SJCRH30 (cell line): Measurements from ENCODE around the gene INO80. TPM values are rescaled to one million over a fixed set of nuclear protein-coding genes. Genes with fewer than 3 reads are reported as not detected.
"Not testable (repeated sequence)": the region's sequence is repeated elsewhere in the genome, so short reads cannot be mapped to it uniquely, and the experiment has no call there.

Source experiments
- DNase-seq, 2 experiments: peaks; one replicate each; pipeline ENCODE4 v3.0.0-alpha.2; 2015 to 2020
- H3K27ac ChIP-seq: fragments of 250-450 bp; sonication (Bioruptor Pico); 2 replicates; pipeline ENCODE4 v1.5.1; 2020; ENCODE audit warnings: mild to moderate bottlenecking, moderate library complexity
- H3K27me3 ChIP-seq: fragments of 250-450 bp; sonication (Bioruptor Pico); 2 replicates; pipeline ENCODE4 v1.5.1; 2020; ENCODE audit warnings: mild to moderate bottlenecking, moderate library complexity
- H3K36me3 ChIP-seq: fragments of 250-450 bp; sonication (Bioruptor Pico); 2 replicates; pipeline ENCODE4 v1.5.1; 2020; ENCODE audit warnings: mild to moderate bottlenecking, moderate library complexity
- H3K4me1 ChIP-seq: fragments of 250-450 bp; sonication (Bioruptor Pico); 2 replicates; pipeline ENCODE4 v1.5.1; 2020; ENCODE audit warnings: mild to moderate bottlenecking, moderate library complexity
- H3K4me3 ChIP-seq: fragments of 250-450 bp; sonication (Bioruptor Pico); 2 replicates; pipeline ENCODE4 v1.5.1; 2020; ENCODE audit warnings: mild to moderate bottlenecking, moderate library complexity
- H3K9me3 ChIP-seq: fragments of 250-450 bp; sonication (Bioruptor Pico); replicated peaks from 2 replicates; pipeline ENCODE4 v1.5.1; 2020; ENCODE audit warnings: mild to moderate bottlenecking, moderate library complexity
- total RNA-seq: library from RNA; depleted of rRNA; stranded (reverse); fragments of >200 nt; shearing (Covaris generic); gene quantifications from 2 replicates; pipeline ENCODE4 v1.2.3, GENCODE V29; 2014

Gene INO80
- total RNA-seq, 1 experiment from 2014 or later = 16.8 TPM

DNA sequence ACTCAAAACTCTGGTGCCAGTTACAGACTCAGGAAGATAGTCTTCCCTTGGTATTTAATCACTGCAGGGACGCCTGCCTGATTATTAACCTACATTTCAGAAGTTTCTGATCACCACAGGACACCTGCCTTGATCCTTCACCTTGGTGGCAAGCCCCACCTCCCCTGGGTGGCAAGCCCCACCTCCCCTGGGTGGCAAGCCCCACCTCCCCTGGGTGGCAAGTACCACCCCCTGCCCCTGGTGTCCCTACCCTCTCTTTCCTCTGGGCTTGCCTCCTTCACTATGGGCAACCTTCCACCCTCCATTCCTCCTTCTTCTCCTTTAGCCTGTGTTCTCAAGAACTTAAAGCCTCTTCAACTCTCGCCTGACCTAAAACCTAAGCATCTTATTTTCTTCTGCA lies 16.0 kb upstream of the INO80 start:
- not testable (repeated sequence) for H3K27me3 ChIP-seq, H3K36me3 ChIP-seq, DNase-seq, H3K9me3 ChIP-seq, H3K27ac ChIP-seq, H3K4me3 ChIP-seq, H3K4me1 ChIP-seq

DNA sequence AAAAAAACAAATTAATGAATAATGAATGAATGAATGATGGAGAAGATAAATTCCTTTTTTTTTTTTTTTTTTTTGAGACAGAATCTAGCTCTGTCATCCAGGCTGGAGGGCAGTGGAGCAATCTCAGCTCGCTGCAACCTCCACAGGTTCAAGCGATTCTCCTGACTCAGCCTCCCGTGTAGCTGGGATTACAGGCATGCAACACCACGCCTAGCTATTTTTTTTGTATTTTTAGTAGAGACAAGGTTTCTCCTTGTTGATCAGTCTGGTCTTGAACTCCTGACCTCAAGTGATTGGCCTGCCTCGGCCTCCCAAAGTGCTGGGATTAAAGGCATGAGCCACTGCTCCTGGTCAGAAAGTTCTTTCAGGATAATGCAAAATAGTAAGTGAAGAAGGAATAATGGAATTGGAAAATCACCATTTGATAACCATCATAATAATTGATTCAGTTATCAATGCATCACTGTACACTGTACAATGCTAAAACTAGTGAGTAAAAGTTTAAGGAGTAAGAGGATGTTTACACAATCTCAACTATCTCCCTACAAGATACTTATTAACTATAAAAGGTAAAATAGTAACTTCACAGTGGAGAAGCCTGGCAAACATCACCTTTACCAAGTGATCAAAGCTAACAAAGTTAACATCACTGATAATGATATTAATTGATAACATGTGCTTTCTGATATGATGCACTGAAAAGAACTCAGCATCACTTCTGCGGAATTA lies 12.3 kb upstream of the INO80 start:
- H3K4me1 ChIP-seq = no peaks in the 10 kb centered on the region
- H3K27me3 ChIP-seq = no peaks in the 10 kb centered on the region
- no peak for DNase-seq
- no peaks in the 10 kb centered on the region for H3K36me3 ChIP-seq
- no peak overlapping the region for H3K27ac ChIP-seq
- H3K4me3 ChIP-seq = no peak overlapping the region
- H3K9me3 ChIP-seq = no peaks in the 10 kb centered on the region

DNA sequence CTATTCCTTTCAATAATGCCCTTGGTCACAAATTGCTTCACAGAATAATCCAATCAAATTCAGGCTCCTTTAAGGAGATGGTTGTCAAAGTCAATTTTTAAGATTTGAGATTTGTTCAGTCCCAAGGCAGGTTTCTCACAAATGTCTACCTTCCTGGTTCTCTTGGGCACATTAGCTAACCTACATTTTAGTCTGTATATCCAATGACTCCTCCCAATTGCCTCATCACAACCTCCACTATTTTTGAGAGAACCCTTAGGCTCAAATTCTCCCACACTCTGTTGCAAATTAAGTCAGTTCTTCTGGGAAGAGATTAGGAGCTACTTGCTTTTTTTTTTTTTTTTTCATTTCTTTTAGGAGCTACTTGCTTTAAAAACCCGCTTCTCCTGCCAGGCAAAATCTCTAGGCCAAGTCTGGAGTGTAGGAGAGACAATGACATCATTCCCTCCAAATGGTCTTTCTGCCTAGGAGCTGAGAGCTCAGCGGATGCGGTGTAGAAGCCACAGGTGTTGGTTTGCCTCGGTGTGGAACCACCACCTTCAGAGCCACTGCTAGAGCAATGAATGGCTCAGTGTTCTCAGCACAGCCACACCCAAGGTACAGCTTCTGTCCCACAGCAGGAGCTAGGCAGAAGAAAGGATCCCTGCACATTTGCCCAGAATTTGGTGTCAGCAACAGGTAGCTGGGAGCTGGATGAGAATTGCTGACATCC lies 10.0 kb upstream of the INO80 start:
- Histone ChIP-seq H3K4me1 (no peaks in the 10 kb centered on the region), H3K27me3 (no peaks in the 10 kb centered on the region), H3K36me3 (no peaks in the 10 kb centered on the region), H3K27ac (no peak overlapping the region), H3K9me3 (no peaks in the 10 kb centered on the region), H3K4me3 (no peak overlapping the region)
- no peak for DNase-seq

DNA sequence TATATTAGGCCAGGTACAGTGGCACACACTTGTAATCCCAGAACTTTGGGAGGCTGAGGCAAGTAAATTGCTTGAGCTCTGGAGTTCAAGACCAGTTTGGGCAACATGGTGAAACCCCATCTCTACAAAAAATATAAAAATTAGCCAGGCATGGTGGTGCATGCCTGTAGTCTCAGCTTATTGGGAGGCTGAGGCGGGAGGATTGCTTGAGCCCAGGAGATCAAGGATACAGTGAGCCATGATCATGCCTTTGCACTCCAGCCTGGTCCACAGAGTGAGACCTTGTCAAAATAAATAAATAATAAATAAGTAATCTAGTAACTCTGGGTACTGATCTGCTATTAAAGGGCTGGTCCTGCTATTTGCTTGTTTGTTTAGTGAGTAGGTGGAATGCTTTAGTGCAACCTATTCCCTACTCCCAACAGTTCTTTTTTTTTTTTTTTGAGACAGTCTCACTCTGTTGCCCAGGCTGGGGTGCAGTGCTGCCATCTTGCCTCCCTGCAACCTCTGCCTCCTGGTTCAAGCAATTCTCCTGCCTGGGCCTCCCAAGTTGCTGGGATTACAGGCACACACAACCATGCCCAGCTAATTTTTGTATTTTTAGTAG lies 9.1 kb upstream of the INO80 start:
- DNase-seq = no peak
- Histone ChIP-seq H3K4me3 (no peak overlapping the region), H3K27ac (no peak overlapping the region), H3K4me1 (no peaks in the 10 kb centered on the region), H3K9me3 (no peaks in the 10 kb centered on the region), H3K36me3 (no peaks in the 10 kb centered on the region), H3K27me3 (no peaks in the 10 kb centered on the region)

DNA sequence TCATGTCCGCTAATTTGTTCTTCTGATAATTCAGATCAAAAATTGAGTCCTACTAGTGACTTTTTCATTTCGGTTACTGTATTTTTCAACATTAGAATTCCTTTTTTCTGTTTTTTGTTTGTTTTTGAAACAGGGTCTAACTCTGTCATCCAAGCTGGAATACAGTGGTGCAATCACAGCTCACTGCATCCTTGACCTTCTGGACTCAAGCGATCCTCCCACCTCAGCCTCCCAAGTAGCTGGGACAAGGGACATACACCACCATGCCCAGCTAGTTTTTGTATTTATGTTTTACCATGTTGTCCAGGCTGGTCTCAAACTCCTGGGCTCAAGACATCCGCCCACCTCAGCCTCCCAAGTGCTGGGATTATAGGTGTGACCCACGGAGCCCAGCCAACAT lies 8.0 kb upstream of the INO80 start:
- Histone ChIP-seq H3K36me3 (no peaks in the 10 kb centered on the region), H3K4me3 (no peak overlapping the region), H3K27me3 (no peaks in the 10 kb centered on the region), H3K4me1 (no peaks in the 10 kb centered on the region), H3K9me3 (no peaks in the 10 kb centered on the region), H3K27ac (no peak overlapping the region)
- no peak for DNase-seq

DNA sequence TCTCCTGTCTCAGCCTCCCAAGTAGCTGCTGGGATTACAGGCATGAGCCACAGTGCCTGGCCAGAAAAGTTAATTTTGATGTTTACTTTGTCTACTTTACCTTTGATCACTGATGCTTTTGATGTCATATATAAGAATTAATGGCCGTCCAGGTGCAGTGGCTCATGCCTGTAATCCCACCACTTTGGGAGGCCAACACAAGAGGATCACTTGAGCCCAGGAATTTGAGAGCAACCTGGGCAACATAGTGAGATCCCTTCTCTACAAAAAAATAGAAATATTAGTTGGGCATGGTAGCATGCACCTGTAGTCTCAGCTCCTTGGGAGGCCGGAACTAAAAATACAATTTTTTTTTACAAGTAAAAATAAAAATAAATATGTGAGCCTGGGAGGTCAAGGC lies 6.8 kb upstream of the INO80 start:
- no peaks in the 10 kb centered on the region for H3K4me1 ChIP-seq
- DNase-seq = no peak
- H3K9me3 ChIP-seq = no peaks in the 10 kb centered on the region
- no peaks in the 10 kb centered on the region for H3K27me3 ChIP-seq
- H3K4me3 ChIP-seq = no peak overlapping the region
- no peaks in the 10 kb centered on the region for H3K36me3 ChIP-seq
- H3K27ac ChIP-seq = no peak overlapping the region

DNA sequence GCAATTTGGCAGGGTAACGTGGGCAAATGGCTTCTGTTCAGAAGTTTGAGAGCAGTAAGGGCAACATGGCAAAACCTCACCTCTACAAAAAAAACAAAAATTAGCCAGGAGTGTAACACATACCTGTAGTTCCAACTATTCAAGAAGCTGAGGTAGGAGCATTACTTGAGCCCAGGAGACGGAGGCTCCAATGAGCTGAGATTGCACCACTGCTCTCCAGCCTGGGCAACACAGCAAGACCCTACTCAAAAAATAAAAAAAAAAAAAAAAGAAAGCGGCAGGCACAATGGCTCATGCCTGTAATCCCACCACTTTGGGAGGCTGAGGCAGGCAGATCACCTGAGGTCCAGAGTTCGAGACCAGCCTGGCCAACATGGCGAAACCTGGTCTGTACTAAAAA lies 5.9 kb upstream of the INO80 start:
- H3K27ac ChIP-seq = no peak overlapping the region
- DNase-seq = no peak
- H3K4me1 ChIP-seq = no peaks in the 10 kb centered on the region
- H3K9me3 ChIP-seq = no peaks in the 10 kb centered on the region
- no peak overlapping the region for H3K4me3 ChIP-seq
- H3K27me3 ChIP-seq = no peaks in the 10 kb centered on the region
- no peaks in the 10 kb centered on the region for H3K36me3 ChIP-seq

DNA sequence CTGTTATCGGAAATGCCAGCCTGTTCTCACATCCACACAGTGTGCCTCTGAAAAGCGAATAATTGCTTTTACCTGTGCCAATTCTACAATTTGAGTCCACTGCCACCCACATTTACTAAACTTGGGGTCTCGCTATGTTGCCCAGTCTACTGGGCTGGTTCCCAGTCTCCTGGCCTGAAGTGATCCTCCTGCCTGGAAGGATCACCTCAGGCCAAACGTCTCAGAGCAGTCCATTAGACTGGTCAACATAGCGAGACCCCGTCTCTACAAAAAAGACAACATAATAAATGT lies 827 bp upstream of the INO80 start:
- Histone ChIP-seq H3K27me3 (no peaks in the 10 kb centered on the region), H3K4me3 (peak overlapping the region; percentile 99)

DNA sequence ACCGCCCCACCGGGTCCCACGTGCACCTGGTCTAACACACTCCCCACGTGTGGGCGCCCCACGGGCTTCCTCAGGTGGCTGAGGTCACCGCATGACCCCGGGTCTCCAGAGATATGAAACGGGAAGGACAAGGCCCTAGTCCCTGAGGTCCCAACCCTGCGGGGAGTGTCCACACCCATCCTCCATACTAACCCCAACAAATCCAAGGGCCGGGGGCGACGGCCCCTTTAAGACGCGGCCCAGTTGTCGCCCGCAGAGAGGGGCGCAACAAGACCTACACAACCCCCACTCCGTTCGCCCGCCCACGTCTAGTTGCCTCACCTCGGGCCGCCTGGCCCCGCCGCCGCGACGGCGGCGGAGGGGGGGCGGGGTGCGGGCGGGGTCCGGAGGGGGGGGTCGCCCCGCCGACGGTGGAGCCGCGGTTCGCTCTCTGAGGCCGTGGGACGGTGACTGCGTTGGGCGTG lies 396 bp downstream of the INO80 start:
- Histone ChIP-seq H3K36me3 (peaks cover 11% of the 10 kb centered on the region), H3K27me3 (no peaks in the 10 kb centered on the region), H3K9me3 (no peaks in the 10 kb centered on the region), H3K4me1 (no peaks in the 10 kb centered on the region), H3K27ac (peak overlapping the region; percentile 99), H3K4me3 (peak overlapping the region; percentile 99)
- peak; percentile 66 to 69 for DNase-seq

More for the DNA sequence above, 827 bp upstream of the INO80 start:
- H3K9me3 ChIP-seq = no peaks in the 10 kb centered on the region
- H3K36me3 ChIP-seq = peaks cover 7% of the 10 kb centered on the region; the same call in 1 of the 2 replicates
- no peaks in the 10 kb centered on the region for H3K4me1 ChIP-seq
- DNase-seq = no peak
- peak overlapping the region; percentile 99 for H3K27ac ChIP-seq

DNA sequence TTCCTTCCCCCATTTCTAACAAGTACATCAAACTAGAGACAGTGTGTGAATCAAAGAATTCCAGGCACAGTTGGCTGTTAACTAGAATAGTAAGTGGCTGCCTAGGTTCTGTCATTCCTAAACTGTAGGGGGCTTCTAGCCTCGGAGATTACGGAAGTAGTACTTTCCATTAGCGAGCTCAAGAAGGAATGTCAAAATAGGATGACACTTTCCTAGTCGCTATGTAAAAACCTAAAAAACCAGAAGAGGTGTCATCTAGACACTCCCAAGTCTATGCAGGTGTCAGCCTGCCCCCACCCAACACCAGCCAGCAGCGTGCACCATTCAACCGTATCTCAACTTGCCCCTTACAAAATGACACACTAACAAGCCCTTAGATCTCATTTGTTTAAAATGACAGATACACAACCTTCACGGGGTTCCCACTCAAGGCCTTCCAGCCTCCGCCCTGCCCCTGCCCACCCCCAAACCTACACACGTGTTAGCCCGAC lies 874 bp downstream of the INO80 start:
- DNase-seq = peak; percentile 7 to 42
- peaks cover 12% of the 10 kb centered on the region for H3K36me3 ChIP-seq
- H3K4me3 ChIP-seq = peak overlapping the region; percentile 99
- H3K4me1 ChIP-seq = no peaks in the 10 kb centered on the region
- peak overlapping the region; percentile 99 for H3K27ac ChIP-seq
- H3K27me3 ChIP-seq = no peaks in the 10 kb centered on the region
- no peaks in the 10 kb centered on the region for H3K9me3 ChIP-seq

DNA sequence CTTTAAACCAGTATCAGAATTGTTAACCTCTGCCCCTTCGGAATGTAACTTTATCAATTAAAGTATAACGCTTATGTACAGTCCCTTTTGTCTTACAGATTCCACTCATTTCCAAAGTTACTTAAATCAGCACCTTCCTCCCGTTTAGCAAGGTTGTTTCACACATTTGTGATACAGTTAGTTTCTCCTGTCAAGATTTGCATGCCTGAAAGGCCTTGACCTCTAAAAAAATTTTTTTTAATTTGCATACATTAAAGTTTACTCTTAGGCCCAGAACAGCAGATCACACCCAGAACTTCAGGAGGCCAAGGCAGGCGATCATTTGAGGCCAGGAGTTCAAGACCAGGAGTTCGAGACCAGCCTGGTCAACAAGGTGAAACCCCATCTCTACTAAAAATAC lies 9.1 kb downstream of the INO80 start:
- H3K4me1 ChIP-seq = no peaks in the 10 kb centered on the region
- H3K9me3 ChIP-seq = no peaks in the 10 kb centered on the region
- DNase-seq = no peak
- H3K27me3 ChIP-seq = no peaks in the 10 kb centered on the region
- no peak overlapping the region for H3K4me3 ChIP-seq
- H3K27ac ChIP-seq = no peak overlapping the region
- H3K36me3 ChIP-seq = peaks cover 12% of the 10 kb centered on the region; the same call in 1 of the 2 replicates

DNA sequence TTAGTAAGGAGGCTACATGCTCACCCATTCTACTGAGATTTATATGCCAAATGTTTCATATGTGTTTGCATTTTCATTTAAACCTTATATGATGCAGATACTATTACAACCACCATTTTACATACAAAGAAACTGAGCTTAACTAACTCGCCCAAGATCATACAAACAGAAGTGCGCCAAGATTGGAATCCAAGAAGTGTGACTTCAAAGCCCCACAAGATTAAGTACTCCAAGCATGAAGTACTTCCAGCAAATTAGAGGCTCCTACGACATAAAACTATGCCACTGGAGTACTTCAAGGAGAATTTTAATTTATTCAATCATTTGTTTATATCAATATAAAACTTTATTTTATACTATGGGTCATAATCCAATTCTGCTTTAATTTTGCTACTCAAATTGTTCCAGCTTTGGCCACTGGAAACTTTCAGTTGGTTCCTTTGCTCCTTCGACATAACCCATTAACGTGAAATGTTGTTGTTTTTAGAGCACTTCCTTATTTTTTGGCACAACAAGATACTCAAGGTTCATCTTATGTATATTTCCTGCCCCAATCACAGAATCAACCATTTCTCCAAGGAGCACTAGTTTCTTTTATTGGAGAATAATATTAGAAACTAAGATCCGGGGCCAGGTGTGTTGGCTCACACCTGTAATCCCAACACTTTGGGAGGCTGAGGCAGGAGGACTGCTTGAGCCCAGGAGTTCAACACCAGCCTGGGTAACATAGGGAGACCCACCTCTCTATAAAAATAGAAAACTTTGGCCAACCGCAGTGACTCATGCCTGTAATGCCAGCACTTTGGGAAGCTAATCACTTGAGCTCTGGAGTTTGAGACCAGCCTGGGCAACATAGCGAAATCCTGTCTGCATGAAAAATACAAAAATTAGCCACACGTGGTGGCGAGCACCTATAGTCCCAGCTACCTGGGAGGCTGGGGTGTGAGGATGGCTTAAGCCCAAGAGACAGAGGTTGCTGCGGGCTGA lies 10.4 kb downstream of the INO80 start:
- Histone ChIP-seq H3K4me1 (no peaks in the 10 kb centered on the region), H3K4me3 (no peak overlapping the region), H3K27me3 (no peaks in the 10 kb centered on the region), H3K36me3 (peaks cover 8% of the 10 kb centered on the region; the same call in 1 of the 2 replicates), H3K27ac (no peak overlapping the region), H3K9me3 (no peaks in the 10 kb centered on the region)
- no peak for DNase-seq

DNA sequence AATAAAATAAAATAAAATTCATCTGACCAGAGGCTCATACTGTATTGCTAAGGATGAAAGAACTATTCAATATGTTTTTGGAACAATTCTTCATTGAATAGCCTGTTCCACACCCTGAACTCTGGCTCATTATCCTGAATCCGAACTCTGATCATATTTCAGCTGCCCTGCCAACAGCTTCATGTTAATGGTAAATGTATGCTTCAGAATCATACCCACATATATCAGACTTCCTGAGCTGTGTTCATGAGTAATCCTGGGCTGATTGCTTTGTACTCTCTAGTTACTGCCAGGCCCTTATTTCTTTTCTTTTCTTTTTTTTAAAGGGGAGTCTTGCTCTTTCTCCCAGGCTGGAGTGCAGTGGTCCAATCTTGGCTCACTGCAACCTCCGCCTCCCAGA lies 11.8 kb downstream of the INO80 start:
- H3K27ac ChIP-seq = no peak overlapping the region
- no peaks in the 10 kb centered on the region for H3K9me3 ChIP-seq
- H3K4me1 ChIP-seq = no peaks in the 10 kb centered on the region
- no peak for DNase-seq
- no peaks in the 10 kb centered on the region for H3K27me3 ChIP-seq
- no peak overlapping the region for H3K4me3 ChIP-seq
- H3K36me3 ChIP-seq = peaks cover 7% of the 10 kb centered on the region; the same call in 1 of the 2 replicates

DNA sequence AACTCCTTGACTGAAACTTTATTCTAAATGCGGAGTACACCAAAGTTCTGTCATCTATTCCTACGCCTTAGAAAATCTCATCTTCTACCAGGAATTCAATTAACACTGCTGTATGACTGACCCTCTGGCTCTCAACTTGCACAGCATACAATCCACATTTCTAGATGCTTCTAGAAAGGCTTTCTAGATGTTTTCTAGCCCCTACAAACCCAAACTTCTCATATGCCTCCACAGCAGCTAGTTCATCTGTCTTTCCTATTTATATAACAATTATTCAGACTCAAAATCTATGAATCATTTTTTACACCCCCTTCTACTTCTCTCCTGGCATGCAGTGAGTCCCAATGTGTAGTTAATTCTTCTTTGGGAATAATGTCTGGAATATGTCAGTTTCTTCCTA lies 13.2 kb downstream of the INO80 start:
- H3K36me3 ChIP-seq = peaks cover 13% of the 10 kb centered on the region; the same call in 1 of the 2 replicates

More for the DNA sequence above, 13.2 kb downstream of the INO80 start:
- no peaks in the 10 kb centered on the region for H3K4me1 ChIP-seq
- H3K27ac ChIP-seq = no peak overlapping the region
- no peaks in the 10 kb centered on the region for H3K9me3 ChIP-seq
- no peak overlapping the region for H3K4me3 ChIP-seq
- DNase-seq = no peak
- H3K27me3 ChIP-seq = no peaks in the 10 kb centered on the region
